CD4-positive, alpha-beta memory T cell (primary cell): Measurements from ENCODE around the gene CCDC141. TPM values are rescaled to one million over a fixed set of nuclear protein-coding genes. Genes with fewer than 3 reads are reported as not detected.

Source experiments
- CTCF ChIA-PET: fragments of 350-600 bp; sonication (Branson Sonifier 250); formaldehyde crosslinking; loops from one replicate; lab custom pipeline; 2021; ENCODE audit warnings: inconsistent platforms; ENCODE audit not compliant: partially characterized antibody; lab: Charles Lee
- POLR2A ChIA-PET: fragments of 350-600 bp; sonication (Branson Sonifier 250); formaldehyde crosslinking; loops from one replicate; lab custom pipeline; 2021; ENCODE audit not compliant: partially characterized antibody; lab: Charles Lee
- DNase-seq, 5 donors: peaks; one replicate each; pipeline versions ENCODE4 v3.0.0 to v3.0.0-alpha.2; 2020 to 2022; ENCODE audit warnings: mixed read lengths in 1 of 5
- H3K27ac ChIP-seq: one replicate; pipeline ENCODE4 v1.7.0; 2013; ENCODE audit warnings: low read depth, low read length
- H3K27me3 ChIP-seq: 2 replicates; pipeline ENCODE4 v1.7.0; 2013; ENCODE audit warnings: mild to moderate bottlenecking, low read length, moderate library complexity; ENCODE audit not compliant: insufficient read depth
- H3K36me3 ChIP-seq: 2 replicates; pipeline ENCODE4 v1.7.0; 2013; ENCODE audit warnings: mild to moderate bottlenecking, low read length, moderate library complexity; ENCODE audit not compliant: insufficient read depth
- H3K4me1 ChIP-seq: 2 replicates; pipeline ENCODE4 v1.7.0; 2013; ENCODE audit warnings: mild to moderate bottlenecking, low read length, moderate library complexity; ENCODE audit not compliant: insufficient read depth
- H3K4me3 ChIP-seq, 2 donors: one replicate each; pipeline ENCODE4 v1.7.0; 2013; ENCODE audit warnings: low read length in 2 of 2, mild to moderate bottlenecking in 1 of 2
- H3K9me3 ChIP-seq, 2 donors: one replicate each; pipeline ENCODE4 v1.7.0; 2013; ENCODE audit warnings: low read length in 2 of 2, control low read depth in 1 of 2; ENCODE audit not compliant: control insufficient read depth in 1 of 2
- H3K27ac Mint-ChIP-seq, 7 donors: one replicate each; pipeline ENCODE4 v1.8.0; 2020 to 2021; ENCODE audit warnings: mixed read lengths in 7 of 7, mild to moderate bottlenecking in 6 of 7, inconsistent platforms in 3 of 7, moderate library complexity in 3 of 7
- H3K27me3 Mint-ChIP-seq, 2 donors: one replicate each; pipeline ENCODE4 v1.8.0; 2020 to 2021; ENCODE audit warnings: mixed read lengths in 2 of 2
- H3K36me3 Mint-ChIP-seq, 2 donors: one replicate each; pipeline ENCODE4 v1.8.0; 2020 to 2021; ENCODE audit warnings: mixed read lengths in 2 of 2, inconsistent platforms in 1 of 2, mild to moderate bottlenecking in 1 of 2
- H3K4me1 Mint-ChIP-seq, 4 donors: one replicate each; pipeline ENCODE4 v1.8.0; 2020 to 2021; ENCODE audit warnings: mixed read lengths in 4 of 4, mild to moderate bottlenecking in 1 of 4
- H3K4me3 Mint-ChIP-seq, 8 donors: one replicate each; pipeline ENCODE4 v1.8.0; 2020 to 2021; ENCODE audit warnings: mixed read lengths in 8 of 8, mild to moderate bottlenecking in 7 of 8, moderate library complexity in 6 of 8, inconsistent platforms in 3 of 8
- H3K9me3 Mint-ChIP-seq, 8 donors: one replicate each; pipeline ENCODE4 v1.8.0; 2020 to 2021; ENCODE audit warnings: mixed read lengths in 8 of 8, mild to moderate bottlenecking in 5 of 8, inconsistent platforms in 3 of 8, moderate library complexity in 1 of 8
- intact Hi-C: fragments of 100-400 bp; cut with micrococcal nuclease; formaldehyde crosslinking; loops from one replicate; pipeline ENCODE4 v1.15.1; 2023
- polyA plus RNA-seq, 2 donors: library from polyadenylated mRNA; unstranded; fragments of 300-500 nt; fragmentation: Illumina TruSeq; gene quantifications; one replicate each; pipeline ENCODE4 v1.2.3, GENCODE V29; 2021
- total RNA-seq, 2 experiments: library from RNA; stranded (reverse); gene quantifications; one replicate each; pipeline ENCODE4 v1.2.3, GENCODE V29; 2021

CCDC141 gene
- total and polyA plus RNA-seq, 4 experiments from 2014 or later = 0.73 to 8.2 (median 5.3) TPM

DNA sequence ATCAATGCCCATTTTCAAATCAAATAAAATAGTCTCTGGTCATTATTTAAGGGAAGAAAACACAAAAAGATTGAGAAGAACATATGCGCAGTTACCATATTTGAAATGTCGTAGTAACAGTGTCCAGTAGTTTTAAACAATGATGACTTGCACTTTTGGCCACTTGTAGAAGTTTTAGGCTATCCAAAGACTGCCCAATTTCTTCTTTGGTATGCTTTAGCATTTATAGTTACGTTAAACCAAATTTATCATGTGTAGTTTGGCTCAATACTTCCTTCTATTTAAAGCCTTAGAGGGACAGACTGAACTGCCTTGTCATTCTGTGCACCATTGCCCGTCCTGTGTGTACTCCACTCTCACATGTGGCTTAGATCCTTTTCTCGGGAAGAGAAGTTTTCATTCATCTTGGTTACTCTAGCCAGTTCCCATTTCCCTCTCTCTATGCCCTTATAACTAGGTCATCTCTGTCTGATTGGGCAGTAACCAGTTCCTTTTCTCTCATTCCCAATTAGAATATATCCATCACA, 157.9 kb downstream of the CCDC141 start:
- H3K4me1 Mint-ChIP-seq = peaks cover 0 to 5% (median under 1%) of the 10 kb centered on the region in 4 donors
- H3K36me3 ChIP-seq = no peaks in the 10 kb centered on the region
- no peaks in the 10 kb centered on the region for H3K27me3 Mint-ChIP-seq
- no peak for DNase-seq
- H3K27ac Mint-ChIP-seq = no peak overlapping the region
- no peaks in the 10 kb centered on the region for H3K36me3 Mint-ChIP-seq
- no peak overlapping the region for H3K4me3 ChIP-seq
- H3K9me3 Mint-ChIP-seq = no peaks in the 10 kb centered on the region
- H3K27ac ChIP-seq = no peak overlapping the region
- no peaks in the 10 kb centered on the region for H3K9me3 ChIP-seq
- H3K4me3 Mint-ChIP-seq = no peak overlapping the region
- ChIA-PET POLR2A (no interaction called here), CTCF (interaction anchor here (1.3 to 4.8 kb wide), 7 partner anchors 8 to 239 kb away, joined by 3 to 70 read pairs (median 10); no protein-coding TSS in a partner anchor)
- H3K27me3 ChIP-seq = no peaks in the 10 kb centered on the region
- intact Hi-C loops = loop anchor here (1.0 to 5.0 kb wide), 4 partner anchors 23 to 860 kb away; no protein-coding TSS in a partner anchor
- H3K4me1 ChIP-seq = no peaks in the 10 kb centered on the region

DNA sequence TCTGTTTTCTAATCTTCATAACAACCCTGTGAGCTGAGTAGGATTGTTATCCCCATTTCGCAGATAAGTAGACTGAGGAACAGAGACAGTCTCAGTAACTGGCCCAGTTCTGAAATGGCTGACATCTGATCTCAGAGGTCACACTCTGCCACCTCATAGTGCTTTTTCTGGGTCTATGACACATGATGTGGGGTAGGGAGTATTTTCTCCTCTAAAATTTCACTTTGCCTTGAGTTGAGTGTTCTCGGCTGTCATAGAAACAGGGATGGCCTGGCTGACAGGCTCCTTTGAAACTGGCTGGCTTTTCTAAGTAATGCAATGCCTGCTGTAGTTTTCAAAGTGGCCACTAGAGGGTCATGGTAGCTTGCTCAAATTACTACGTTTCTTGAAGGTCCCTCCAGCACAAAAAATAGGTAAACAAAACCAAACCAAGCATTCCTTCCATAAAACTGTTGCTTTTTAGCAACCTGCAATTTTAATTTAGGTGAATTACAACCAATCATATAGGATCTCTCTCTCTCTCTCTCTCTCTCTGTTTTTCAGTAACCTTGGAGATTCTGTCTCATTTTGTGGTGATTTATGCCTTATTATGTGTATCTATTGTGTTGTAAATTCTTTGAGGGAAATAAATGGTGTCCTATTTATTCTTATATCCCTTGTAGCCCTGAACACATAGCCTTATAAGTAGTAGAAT, 158.5 kb downstream of the CCDC141 start:
- Mint-ChIP-seq H3K4me3 (no peak overlapping the region), H3K9me3 (no peaks in the 10 kb centered on the region), H3K4me1 (peaks cover 0 to 5% (median under 1%) of the 10 kb centered on the region in 4 donors), H3K27me3 (no peaks in the 10 kb centered on the region), H3K36me3 (no peaks in the 10 kb centered on the region), H3K27ac (no peak overlapping the region)
- Histone ChIP-seq H3K4me1 (no peaks in the 10 kb centered on the region), H3K9me3 (no peaks in the 10 kb centered on the region), H3K4me3 (no peak overlapping the region), H3K27me3 (no peaks in the 10 kb centered on the region), H3K36me3 (no peaks in the 10 kb centered on the region), H3K27ac (no peak overlapping the region)
- POLR2A ChIA-PET = no interaction called here
- intact Hi-C loops = loop anchor here (1.0 to 5.0 kb wide), 4 partner anchors 23 to 861 kb away; no protein-coding TSS in a partner anchor
- CTCF ChIA-PET = interaction anchor here (1.1 to 4.8 kb wide), 10 partner anchors 8 to 555 kb away, joined by 3 to 70 read pairs (median 6); no protein-coding TSS in a partner anchor
- DNase-seq = peak in 4 of 5 donors; percentile 17 to 36 (median 32)

DNA sequence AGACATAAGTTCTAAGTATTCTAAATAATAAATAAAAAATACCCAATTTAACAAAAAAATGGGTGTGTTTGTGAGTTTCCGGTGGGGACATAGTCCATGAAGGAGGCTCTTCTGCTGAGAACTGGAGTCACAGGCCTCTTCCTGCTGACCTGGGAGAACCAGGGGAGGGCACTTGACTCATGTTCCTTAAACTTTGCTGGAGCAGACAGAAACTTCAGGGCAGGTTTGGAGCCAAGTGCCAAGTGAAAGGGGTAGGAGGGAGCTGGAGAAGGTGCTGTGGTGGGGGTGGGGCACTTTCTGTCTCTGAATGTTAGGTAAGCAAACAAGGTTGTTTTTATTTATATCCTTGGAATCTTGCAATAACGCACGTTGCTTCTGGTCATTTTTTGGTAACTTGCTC, 163.9 kb downstream of the CCDC141 start:
- H3K36me3 Mint-ChIP-seq = peaks cover 0 to 3% of the 10 kb centered on the region in 2 donors
- no peaks in the 10 kb centered on the region for H3K9me3 Mint-ChIP-seq
- no peak overlapping the region for H3K4me3 Mint-ChIP-seq
- Histone ChIP-seq H3K36me3 (no peaks in the 10 kb centered on the region), H3K4me1 (no peaks in the 10 kb centered on the region), H3K9me3 (no peaks in the 10 kb centered on the region), H3K27me3 (no peaks in the 10 kb centered on the region), H3K4me3 (no peak overlapping the region), H3K27ac (no peak overlapping the region)
- DNase-seq = no peak
- ChIA-PET CTCF (no interaction called here), POLR2A (no interaction called here)
- intact Hi-C loops = no loop called here
- H3K4me1 Mint-ChIP-seq = no peaks in the 10 kb centered on the region
- H3K27ac Mint-ChIP-seq = no peak overlapping the region
- no peaks in the 10 kb centered on the region for H3K27me3 Mint-ChIP-seq

DNA sequence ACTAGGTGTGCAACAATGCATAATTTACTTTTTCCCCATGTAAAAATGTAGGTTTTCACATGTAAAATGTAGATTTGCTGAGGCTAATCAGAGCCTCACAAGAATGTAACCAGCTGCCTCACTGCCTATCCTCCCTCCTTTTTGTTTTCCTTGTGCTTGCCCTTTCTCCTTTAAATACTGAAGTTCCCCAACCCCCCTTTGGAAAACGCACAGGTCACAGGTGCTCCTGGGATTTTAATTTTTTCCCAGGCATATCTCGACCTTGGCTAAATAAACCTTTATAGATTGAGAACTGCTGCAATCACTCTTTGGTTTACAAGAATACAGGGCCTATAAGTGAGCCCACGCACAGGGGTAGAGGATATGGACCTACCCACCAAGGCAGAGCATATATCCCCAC, 165.5 kb downstream of the CCDC141 start:
- no peaks in the 10 kb centered on the region for H3K9me3 Mint-ChIP-seq

DNA sequence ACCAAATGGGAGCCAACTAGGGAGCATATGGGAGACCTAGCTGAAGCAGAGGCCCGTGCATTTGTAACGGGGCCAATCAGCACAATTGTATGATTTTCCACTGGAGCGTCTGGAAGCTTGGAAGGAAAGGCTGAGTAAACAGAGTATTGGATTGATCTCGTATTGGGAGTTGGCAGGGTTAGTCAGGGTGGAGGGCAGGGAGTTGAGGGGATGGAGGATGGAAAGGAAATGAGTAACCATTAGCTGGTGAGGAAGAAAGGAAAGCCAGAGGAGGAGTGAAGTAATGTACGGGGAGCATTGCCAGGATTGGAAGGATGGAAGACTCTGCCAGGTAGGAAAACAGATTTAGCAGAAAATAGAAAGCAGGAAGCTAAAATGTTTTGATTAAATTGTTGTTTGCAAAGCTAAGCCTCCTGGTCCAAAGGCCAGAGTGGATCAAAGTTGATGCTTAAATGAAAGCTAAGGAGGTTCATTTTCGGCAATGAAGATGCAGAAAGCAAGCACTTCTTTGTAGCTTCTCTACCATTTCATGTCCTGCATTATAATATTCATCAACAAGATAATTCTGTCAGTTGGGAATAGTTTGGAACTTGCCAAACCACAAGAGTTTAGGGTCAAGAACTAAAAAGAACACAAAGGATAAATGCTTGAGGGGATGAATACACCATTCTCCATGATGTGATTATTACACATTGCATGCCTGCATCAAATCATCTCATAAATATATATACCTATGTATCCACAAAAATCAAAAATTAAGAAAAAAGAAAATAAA, 167.1 kb downstream of the CCDC141 start:
- no peaks in the 10 kb centered on the region for H3K36me3 ChIP-seq
- no peak overlapping the region for H3K27ac Mint-ChIP-seq
- no peaks in the 10 kb centered on the region for H3K4me1 Mint-ChIP-seq
- ChIA-PET POLR2A (no interaction called here), CTCF (no interaction called here)
- H3K27me3 ChIP-seq = no peaks in the 10 kb centered on the region
- no peaks in the 10 kb centered on the region for H3K9me3 ChIP-seq
- no peaks in the 10 kb centered on the region for H3K27me3 Mint-ChIP-seq
- no peak overlapping the region for H3K4me3 Mint-ChIP-seq
- intact Hi-C loops = no loop called here
- H3K27ac ChIP-seq = no peak overlapping the region
- no peak for DNase-seq
- H3K4me1 ChIP-seq = no peaks in the 10 kb centered on the region
- peaks cover 0 to 3% of the 10 kb centered on the region in 2 donors for H3K36me3 Mint-ChIP-seq
- no peaks in the 10 kb centered on the region for H3K9me3 Mint-ChIP-seq
- no peak overlapping the region for H3K4me3 ChIP-seq

More for the DNA sequence above, 165.5 kb downstream of the CCDC141 start:
- Mint-ChIP-seq H3K36me3 (peaks cover 0 to 3% of the 10 kb centered on the region in 2 donors), H3K27me3 (no peaks in the 10 kb centered on the region), H3K27ac (no peak overlapping the region), H3K4me3 (no peak overlapping the region), H3K4me1 (no peaks in the 10 kb centered on the region)
- H3K4me1 ChIP-seq = no peaks in the 10 kb centered on the region
- intact Hi-C loops = no loop called here
- no peak overlapping the region for H3K27ac ChIP-seq
- no peak for DNase-seq
- no peaks in the 10 kb centered on the region for H3K36me3 ChIP-seq
- no peaks in the 10 kb centered on the region for H3K27me3 ChIP-seq
- H3K9me3 ChIP-seq = no peaks in the 10 kb centered on the region
- no peak overlapping the region for H3K4me3 ChIP-seq
- CTCF ChIA-PET = interaction anchor here (1.4 kb wide), 1 partner anchor 8 kb away, joined by 4 read pairs; no protein-coding TSS in a partner anchor
- POLR2A ChIA-PET = no interaction called here

DNA sequence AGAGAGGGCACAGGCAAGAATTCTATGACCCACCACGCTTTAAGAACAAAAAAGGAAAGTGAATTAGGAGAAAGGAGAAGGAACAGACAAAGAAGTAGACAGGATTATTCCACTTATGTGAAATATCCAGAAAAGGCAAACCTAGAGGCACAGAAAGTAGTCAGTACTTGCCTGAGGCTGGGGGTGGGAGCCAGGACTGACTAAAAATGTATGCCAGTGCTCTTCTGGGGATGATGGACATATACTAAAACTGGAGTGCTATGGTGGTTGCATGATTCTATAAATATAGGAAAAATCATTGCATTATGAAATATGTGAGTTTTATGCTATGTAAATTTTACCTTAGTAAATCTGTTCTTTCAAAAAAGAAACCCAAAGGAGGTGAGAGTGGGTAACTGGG, 168.9 kb downstream of the CCDC141 start:
- Histone ChIP-seq H3K4me3 (no peak overlapping the region), H3K27ac (no peak overlapping the region), H3K27me3 (no peaks in the 10 kb centered on the region), H3K36me3 (no peaks in the 10 kb centered on the region), H3K4me1 (no peaks in the 10 kb centered on the region), H3K9me3 (no peaks in the 10 kb centered on the region)
- H3K36me3 Mint-ChIP-seq = peaks cover 0 to 3% of the 10 kb centered on the region in 2 donors
- POLR2A ChIA-PET = no interaction called here
- CTCF ChIA-PET = interaction anchor here (1.2 to 7.5 kb wide), 2 partner anchors 9 to 249 kb away, joined by 3 to 40 read pairs; no protein-coding TSS in a partner anchor
- no peak overlapping the region for H3K4me3 Mint-ChIP-seq
- no peak overlapping the region for H3K27ac Mint-ChIP-seq
- no peaks in the 10 kb centered on the region for H3K4me1 Mint-ChIP-seq
- intact Hi-C loops = no loop called here
- H3K9me3 Mint-ChIP-seq = no peaks in the 10 kb centered on the region
- H3K27me3 Mint-ChIP-seq = no peaks in the 10 kb centered on the region
- no peak for DNase-seq

DNA sequence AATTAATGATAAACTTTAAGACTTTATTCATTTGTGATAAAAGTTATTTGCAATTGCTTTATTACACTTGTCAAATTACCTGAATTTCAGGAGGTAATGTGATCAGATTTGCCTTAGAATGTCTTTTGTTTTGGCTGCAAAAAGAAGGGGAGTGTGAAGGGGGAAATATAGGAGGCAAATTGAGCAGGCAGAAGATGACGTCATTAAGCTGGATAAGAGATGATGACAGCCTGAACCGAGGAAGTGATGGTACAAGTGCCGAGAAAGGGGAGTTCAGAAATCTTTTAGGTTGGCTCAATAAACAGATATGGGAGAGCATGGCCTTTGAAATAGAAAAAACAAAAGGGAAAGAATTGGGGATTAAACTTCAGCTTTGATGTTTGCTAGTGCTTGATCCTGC, 169.7 kb downstream of the CCDC141 start:
- no peak for DNase-seq
- no peaks in the 10 kb centered on the region for H3K9me3 ChIP-seq
- no peak overlapping the region for H3K27ac ChIP-seq
- no peaks in the 10 kb centered on the region for H3K4me1 ChIP-seq
- H3K4me3 ChIP-seq = no peak overlapping the region
- Mint-ChIP-seq H3K27ac (no peak overlapping the region), H3K9me3 (no peaks in the 10 kb centered on the region), H3K4me1 (no peaks in the 10 kb centered on the region), H3K36me3 (peaks cover 0 to 3% of the 10 kb centered on the region in 2 donors), H3K4me3 (no peak overlapping the region), H3K27me3 (no peaks in the 10 kb centered on the region)
- no peaks in the 10 kb centered on the region for H3K27me3 ChIP-seq
- intact Hi-C loops = no loop called here
- ChIA-PET CTCF (interaction anchor here (1.2 to 7.5 kb wide), 2 partner anchors 10 to 250 kb away, joined by 3 to 40 read pairs; no protein-coding TSS in a partner anchor), POLR2A (no interaction called here)
- H3K36me3 ChIP-seq = no peaks in the 10 kb centered on the region
